HL-60 (cell line): ENCODE measurements around the gene KLF18.

Experiments
- CTCF ChIP-seq: IDR thresholded peaks from one replicate; pipeline ENCODE4 v1.5.1; 2011; ENCODE audit warnings: low read length, control low read depth, inconsistent platforms; ENCODE audit not compliant: insufficient read depth
- POLR2AphosphoS5 ChIP-seq: IDR thresholded peaks from 2 replicates; pipeline ENCODE4 v1.6.1; 2012; ENCODE audit warnings: low read depth
- REST ChIP-seq: IDR thresholded peaks from 2 replicates; pipeline ENCODE4 v1.6.1; 2012; ENCODE audit warnings: low read depth; ENCODE audit not compliant: insufficient replicate concordance

GRCh38 chr1:44138239-44138638 lies 3.2 kb downstream of the KLF18 start:
- TF ChIP-seq CTCF: no peak
- no peak for TF ChIP-seq POLR2AphosphoS5
- TF ChIP-seq REST: no peak
